ENCODE measurements around the gene LMOD3. TPM values are rescaled to one million over a fixed set of nuclear protein-coding genes. Genes with fewer than 3 reads are reported as not detected.
A peak's percentile ranks its signal among the peaks of the same experiment; 100 is the strongest.

Gene LMOD3
- 0.12 TPM for total RNA-seq
- long read RNA-seq, partial matches to known transcripts, result 0 of 1 reads
- long read RNA-seq, other reads (novel, unspliced or antisense), result 1 of 1 reads

DNA sequence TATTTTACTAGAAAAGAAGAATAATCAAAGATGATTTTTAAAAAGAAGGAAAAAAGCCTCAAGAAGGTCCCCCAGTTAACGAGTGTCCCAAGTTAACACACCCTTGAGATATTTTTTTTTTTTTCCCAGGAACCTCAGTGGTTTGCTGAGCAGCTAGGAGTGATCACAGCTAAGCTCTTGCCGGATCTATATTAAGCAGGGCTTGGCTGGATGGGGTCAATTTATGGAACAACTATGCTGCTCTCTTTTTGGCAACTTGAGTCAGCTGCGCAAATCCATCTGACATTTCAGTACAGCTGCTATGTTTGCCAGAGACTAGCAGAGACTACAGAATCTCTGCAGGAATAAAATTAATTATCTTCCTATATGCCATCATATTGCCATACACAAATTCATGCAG is at the start of gene LMOD3:
Gene LMOD3 (minus strand): TSS at position 193 of the 400 bp plus-strand sequence. CDS start 209 bp downstream, outside the sequence.
- no peaks in the 10 kb centered on the region for H3K27me3 ChIP-seq (ENCODE audit: low read depth)
- no peak within 1 kb of the TSS for H3K4me3 ChIP-seq
- H3K27ac ChIP-seq, result peak within 1 kb of the TSS; percentile 7
- ATAC-seq (no peak), DNase-seq (no peak)
- no peaks in the 10 kb centered on the region for H3K36me3 ChIP-seq
- TF ChIP-seq, protein P1, sequence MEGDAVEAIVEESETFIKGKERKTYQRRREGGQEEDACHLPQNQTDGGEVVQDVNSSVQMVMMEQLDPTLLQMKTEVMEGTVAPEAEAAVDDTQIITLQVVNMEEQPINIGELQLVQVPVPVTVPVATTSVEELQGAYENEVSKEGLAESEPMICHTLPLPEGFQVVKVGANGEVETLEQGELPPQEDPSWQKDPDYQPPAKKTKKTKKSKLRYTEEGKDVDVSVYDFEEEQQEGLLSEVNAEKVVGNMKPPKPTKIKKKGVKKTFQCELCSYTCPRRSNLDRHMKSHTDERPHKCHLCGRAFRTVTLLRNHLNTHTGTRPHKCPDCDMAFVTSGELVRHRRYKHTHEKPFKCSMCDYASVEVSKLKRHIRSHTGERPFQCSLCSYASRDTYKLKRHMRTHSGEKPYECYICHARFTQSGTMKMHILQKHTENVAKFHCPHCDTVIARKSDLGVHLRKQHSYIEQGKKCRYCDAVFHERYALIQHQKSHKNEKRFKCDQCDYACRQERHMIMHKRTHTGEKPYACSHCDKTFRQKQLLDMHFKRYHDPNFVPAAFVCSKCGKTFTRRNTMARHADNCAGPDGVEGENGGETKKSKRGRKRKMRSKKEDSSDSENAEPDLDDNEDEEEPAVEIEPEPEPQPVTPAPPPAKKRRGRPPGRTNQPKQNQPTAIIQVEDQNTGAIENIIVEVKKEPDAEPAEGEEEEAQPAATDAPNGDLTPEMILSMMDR (IDR thresholded peaks at IDR 0.05), result no peak
- intact Hi-C loops (cut with DNase I), result no loop called here
- H3K4me1 ChIP-seq, result no peaks in the 10 kb centered on the region
- H3K9me3 ChIP-seq, result no peaks in the 10 kb centered on the region

DNA sequence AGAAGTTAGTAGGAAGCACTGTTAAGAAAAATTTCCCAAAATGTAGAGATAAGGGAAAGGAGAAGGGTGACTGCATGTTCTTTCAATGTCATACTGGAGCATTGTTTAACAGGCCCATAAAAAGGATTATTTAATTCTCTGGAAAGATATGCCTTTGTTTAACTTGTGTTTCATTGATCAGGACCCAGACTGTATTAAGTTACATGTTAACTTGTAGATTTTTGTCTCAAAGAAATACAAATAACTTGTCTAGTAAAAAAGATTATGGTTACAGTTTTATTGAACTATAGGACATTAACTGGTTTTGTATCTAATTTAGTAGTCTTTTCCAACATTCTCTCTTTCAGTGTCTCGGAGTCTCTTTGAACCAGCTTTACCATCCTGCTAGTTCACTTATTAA is 49.7 kb upstream of the LMOD3 start:
- no peaks in the 10 kb centered on the region for H3K27me3 ChIP-seq (ENCODE audit: low read depth)
- no peak overlapping the region for H3K4me3 ChIP-seq
- TF ChIP-seq, protein P1 (IDR thresholded peaks at IDR 0.05), result no peak
- intact Hi-C loops (cut with DNase I), result no loop called here
- H3K27ac ChIP-seq, result no peak overlapping the region
- no peak for DNase-seq
- H3K36me3 ChIP-seq, result peaks cover 73% of the 10 kb centered on the region
- peaks cover 5% of the 10 kb centered on the region for H3K4me1 ChIP-seq
- ATAC-seq, result no peak
- no peaks in the 10 kb centered on the region for H3K9me3 ChIP-seq

DNA sequence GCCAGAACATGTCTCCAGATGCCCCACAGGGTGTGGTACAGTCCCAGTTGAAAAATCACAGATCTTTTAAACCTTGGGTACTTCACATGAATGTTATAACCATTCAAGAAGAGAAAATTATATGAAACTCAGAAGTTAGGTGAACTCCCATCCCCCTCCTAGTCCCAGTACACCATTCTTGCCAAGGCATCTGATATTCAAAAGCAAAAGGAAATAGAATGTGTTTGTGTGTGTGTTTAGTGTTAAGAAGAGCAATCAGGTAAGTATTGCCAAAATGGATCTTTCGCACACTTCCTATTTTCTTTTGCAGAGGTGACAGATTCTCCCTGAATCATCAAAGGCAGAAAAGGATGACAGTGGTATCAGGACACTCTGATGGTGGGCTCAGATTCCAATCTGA is 44.1 kb upstream of the LMOD3 start:
- intact Hi-C loops (cut with DNase I), result loop anchor here (10.0 kb wide), 1 partner anchor 508 kb away; no protein-coding TSS in a partner anchor
- no peak overlapping the region for H3K4me3 ChIP-seq
- H3K9me3 ChIP-seq, result no peaks in the 10 kb centered on the region
- no peak for ATAC-seq
- H3K36me3 ChIP-seq, result peaks cover 22% of the 10 kb centered on the region
- DNase-seq, result no peak
- TF ChIP-seq, protein P1 (IDR thresholded peaks at IDR 0.05), result no peak
- H3K4me1 ChIP-seq, result no peaks in the 10 kb centered on the region
- H3K27me3 ChIP-seq (ENCODE audit: low read depth), result no peaks in the 10 kb centered on the region
- H3K27ac ChIP-seq, result no peak overlapping the region

DNA sequence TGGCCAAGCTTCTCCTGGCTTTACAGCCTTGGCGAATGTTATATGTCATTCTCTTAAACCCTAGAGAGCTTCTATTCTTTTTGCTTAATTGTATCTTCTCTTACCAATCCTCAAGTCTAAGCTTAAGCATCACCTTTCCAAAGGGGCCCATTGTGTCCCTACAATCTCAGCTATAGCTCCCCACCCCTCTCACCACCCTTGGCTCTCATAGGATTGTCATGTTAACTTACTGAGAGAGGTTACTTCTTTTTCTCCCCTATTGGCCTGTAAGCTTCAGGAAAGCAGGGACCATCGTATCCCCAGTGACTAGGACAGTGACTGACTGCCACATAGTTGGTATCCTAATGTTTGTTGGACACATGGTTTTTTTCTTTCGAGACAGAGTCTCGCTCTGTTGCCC is 43.3 kb upstream of the LMOD3 start:
- H3K27ac ChIP-seq, result no peak overlapping the region
- no peaks in the 10 kb centered on the region for H3K4me1 ChIP-seq
- no peak overlapping the region for H3K4me3 ChIP-seq
- H3K9me3 ChIP-seq, result no peaks in the 10 kb centered on the region
- ATAC-seq, result no peak
- TF ChIP-seq, protein P1 (IDR thresholded peaks at IDR 0.05), result no peak
- intact Hi-C loops (cut with DNase I), result loop anchor here (10.0 kb wide), 1 partner anchor 509 kb away; no protein-coding TSS in a partner anchor
- H3K27me3 ChIP-seq (ENCODE audit: low read depth), result no peaks in the 10 kb centered on the region
- H3K36me3 ChIP-seq, result peaks cover 15% of the 10 kb centered on the region
- no peak for DNase-seq

DNA sequence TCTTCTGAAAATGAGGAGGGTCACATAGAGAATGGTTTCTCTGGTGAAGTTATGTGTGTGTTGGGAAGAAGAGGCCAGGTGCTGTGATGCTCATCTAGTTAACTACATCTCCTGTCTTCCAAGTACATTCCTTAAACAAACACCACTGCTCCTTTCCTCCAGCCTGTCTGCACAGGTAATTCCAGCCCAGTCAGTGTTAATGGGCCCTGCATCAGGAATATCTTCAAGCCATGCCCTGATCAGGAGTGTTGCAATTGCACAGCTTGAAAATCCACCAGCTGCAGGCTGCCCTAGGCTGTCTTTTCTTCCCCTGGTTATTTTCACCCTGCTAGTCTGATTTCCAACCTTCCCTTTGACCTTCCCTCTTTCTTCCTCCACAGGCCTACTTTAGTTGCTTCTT is 41.9 kb upstream of the LMOD3 start:
- no peak for ATAC-seq

More for the DNA sequence above, 41.9 kb upstream of the LMOD3 start:
- Histone ChIP-seq H3K4me3 (no peak overlapping the region), H3K36me3 (peaks cover under 1% of the 10 kb centered on the region), H3K4me1 (no peaks in the 10 kb centered on the region), H3K9me3 (no peaks in the 10 kb centered on the region), H3K27me3 (ENCODE audit: low read depth) (no peaks in the 10 kb centered on the region), H3K27ac (no peak overlapping the region)
- DNase-seq, result no peak
- intact Hi-C loops (cut with DNase I), result loop anchor here (5.0 to 10.0 kb wide), 3 partner anchors 143 to 511 kb away; no protein-coding TSS in a partner anchor
- TF ChIP-seq, protein P1 (IDR thresholded peaks at IDR 0.05), result no peak
